HFF-Myc (cell line): Measurements from ENCODE around the gene FBXL19.
"Not testable (repeated sequence)": the region's sequence is repeated elsewhere in the genome, so short reads cannot be mapped to it uniquely, and the experiment has no call there.

ENCODE experiments used
- DNase-seq: peaks from one replicate; pipeline ENCODE4 v3.0.0-alpha.2; 2011; ENCODE audit warnings: low read depth; ENCODE audit errors: extremely low read depth
- H3K4me3 ChIP-seq: replicated peaks from 2 replicates; pipeline ENCODE4 v1.5.1; 2011; ENCODE audit warnings: low read depth, mild to moderate bottlenecking, control low read depth, low read length
- TF ChIP-seq, protein P1 (sequence below): IDR thresholded peaks from 2 replicates; pipeline ENCODE4 v1.5.1; 2012; ENCODE audit warnings: mild to moderate bottlenecking, low read depth, low read length, control low read depth; ENCODE audit errors: missing control alignments

Gene FBXL19

DNA sequence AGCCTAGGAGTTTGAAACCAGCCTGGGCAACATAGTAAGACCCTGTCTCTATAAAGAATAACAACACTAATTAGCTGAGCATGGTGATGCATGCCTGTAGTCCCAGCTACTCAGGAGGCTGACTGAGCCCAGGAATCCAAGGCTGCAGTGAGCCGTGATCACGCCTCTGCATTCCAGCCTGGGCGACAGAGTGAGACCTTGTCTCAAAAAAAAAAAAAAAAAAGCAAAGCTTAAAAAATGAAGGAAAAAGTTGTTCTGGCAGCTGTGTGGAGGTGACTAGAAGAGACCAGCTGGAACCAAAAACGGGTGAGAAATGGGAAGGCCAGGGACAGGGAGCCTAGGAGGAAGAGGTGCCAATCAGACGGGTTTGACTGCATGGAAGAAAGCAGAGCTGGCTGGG lies 33.7 kb upstream of the FBXL19 start:
- TF ChIP-seq, protein P1, sequence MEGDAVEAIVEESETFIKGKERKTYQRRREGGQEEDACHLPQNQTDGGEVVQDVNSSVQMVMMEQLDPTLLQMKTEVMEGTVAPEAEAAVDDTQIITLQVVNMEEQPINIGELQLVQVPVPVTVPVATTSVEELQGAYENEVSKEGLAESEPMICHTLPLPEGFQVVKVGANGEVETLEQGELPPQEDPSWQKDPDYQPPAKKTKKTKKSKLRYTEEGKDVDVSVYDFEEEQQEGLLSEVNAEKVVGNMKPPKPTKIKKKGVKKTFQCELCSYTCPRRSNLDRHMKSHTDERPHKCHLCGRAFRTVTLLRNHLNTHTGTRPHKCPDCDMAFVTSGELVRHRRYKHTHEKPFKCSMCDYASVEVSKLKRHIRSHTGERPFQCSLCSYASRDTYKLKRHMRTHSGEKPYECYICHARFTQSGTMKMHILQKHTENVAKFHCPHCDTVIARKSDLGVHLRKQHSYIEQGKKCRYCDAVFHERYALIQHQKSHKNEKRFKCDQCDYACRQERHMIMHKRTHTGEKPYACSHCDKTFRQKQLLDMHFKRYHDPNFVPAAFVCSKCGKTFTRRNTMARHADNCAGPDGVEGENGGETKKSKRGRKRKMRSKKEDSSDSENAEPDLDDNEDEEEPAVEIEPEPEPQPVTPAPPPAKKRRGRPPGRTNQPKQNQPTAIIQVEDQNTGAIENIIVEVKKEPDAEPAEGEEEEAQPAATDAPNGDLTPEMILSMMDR = no peak

DNA sequence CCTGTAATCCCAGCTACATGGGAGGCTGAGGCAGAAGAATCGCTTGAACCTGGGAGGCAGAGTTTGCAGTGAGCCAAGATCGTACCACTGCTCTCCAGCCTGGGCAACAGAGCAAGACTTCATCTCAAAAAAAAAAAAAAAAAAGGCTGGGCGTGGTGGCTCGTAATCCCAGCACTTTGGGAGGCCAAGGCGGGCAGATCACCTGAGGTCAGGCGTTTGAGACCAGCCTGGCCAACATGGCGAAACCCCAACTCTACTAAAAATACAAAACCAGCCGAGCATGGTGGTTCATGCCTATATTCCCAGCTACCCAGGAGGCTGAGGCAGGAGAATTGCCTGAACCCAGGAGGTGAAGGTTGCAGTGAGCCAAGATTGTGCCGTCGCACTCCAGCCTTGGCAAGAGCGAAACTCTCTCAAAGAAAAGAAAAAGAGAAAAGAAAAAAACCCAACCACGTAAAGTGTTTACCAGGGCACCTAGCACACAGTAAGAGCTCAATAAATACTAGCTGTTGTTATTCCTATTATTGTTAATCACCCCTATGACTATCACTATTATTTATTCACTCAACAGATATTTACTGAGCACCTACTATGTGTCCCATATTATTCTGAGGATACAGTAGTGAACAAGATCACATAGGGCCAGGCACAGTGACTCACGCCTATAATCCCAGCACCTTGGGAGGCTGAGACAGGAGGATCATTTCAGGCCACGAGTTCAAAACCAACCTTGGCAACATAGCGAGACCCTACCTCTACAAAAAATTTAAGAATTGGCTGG lies 32.1 kb upstream of the FBXL19 start:
- H3K4me3 ChIP-seq, DNase-seq: not testable (repeated sequence)

More for the DNA sequence above, 33.7 kb upstream of the FBXL19 start:
- DNase-seq = no peak
- H3K4me3 ChIP-seq = no peak overlapping the region

DNA sequence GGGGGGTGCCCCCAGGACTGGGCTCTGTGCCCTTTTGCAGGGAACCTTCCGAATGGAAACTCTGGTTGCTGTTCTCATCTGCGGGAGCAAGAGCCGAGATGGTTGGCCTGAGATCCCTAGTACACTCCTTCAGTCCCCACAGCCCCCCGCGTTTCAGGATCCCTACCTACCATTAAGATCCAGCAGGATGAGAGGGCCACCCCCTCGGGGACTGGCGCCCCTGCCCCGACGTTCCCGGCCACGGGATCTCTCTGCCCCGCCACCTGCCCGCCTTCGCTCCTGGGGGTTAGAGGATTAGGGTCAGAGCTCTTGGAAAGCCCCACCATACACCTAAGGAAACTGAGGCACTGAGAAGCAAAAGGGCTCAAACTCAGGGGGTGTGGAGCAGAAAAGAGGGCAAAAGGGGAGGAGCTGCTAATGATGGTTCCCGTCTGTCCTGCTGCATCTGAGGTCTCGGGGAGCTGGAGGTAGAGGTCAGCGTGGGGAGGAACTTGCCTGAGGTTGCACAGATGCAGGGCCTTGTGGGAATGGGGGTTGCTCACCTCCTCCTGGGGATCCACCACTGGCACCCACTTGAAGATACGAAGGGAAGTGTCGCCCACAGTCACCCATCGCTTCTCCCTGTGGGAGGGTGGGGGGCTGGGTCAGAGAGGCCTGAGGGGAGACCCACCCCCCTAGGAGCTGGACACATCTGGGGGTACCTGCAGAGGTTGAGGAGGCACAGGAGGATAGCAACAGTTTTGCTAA lies 30.5 kb upstream of the FBXL19 start:
- TF ChIP-seq, protein P1 = no peak
- H3K4me3 ChIP-seq = peak overlapping the region; percentile 73
- no peak for DNase-seq

DNA sequence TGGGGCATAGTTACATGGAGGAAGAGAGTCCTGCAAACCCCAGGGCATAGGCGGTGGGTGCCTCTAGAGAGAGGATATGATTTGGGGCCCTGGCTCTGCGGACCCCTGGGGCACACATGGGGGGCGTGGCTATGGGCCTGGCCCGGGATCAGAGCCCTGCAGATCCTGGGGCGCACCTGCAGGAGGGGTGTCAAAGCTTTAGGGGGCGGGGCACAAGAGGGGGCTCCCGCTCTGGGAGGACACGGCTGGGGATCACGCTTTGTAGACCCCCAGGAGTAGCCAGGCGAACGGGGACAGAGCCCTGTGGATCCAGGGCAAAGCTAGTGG lies 30.0 kb upstream of the FBXL19 start:
- peak overlapping the region; percentile 73 for H3K4me3 ChIP-seq
- DNase-seq = no peak
- TF ChIP-seq, protein P1 = no peak

DNA sequence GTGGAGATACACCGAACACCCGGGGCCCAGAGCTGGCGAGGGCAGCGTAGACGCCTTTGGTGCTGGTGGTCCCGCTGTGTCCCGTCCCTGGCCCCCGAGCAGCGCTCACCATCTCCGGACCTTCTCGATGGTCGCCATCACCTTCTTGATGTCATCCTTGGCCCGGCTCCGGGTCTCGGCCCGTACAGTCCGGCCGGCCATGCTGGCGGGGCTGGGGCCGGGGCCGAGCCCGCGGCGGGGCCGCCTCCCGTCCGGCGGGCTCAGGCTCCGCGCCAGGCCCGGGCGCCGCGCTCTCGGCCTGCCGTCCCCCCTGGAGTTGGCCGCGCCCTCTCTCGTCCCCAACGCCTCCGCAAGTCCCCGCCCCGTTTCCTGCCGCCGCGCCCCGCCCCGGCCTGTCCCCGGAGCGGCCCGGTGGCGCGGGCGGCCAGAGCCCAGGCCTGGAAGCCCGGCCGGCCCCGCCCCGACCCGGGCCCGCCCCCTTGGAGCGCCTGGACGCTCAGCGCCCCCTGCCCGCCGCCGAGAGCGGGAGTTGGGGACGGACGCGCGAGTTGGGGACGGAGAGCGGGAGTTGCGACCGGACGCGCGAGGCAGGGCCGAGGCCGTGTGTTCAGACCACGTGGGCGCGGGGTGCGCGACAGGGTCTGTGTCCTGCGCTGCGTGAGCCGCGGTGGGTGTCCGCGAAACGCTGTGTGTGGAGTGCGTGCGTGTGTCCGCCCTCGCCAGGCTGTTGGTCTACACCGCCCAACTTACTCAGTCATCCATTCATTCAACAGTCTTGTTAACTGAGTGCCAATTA lies 29.4 kb upstream of the FBXL19 start, which contains the start of gene BCL7C:
Gene BCL7C, minus strand, starts transcription at position 334 of the 796 bp plus-strand sequence. Its CDS starts 133 bp downstream, at position 201.
- TF ChIP-seq, protein P1 = peak; percentile 44
- DNase-seq = no peak
- peak within 1 kb of the TSS; percentile 73 for H3K4me3 ChIP-seq

DNA sequence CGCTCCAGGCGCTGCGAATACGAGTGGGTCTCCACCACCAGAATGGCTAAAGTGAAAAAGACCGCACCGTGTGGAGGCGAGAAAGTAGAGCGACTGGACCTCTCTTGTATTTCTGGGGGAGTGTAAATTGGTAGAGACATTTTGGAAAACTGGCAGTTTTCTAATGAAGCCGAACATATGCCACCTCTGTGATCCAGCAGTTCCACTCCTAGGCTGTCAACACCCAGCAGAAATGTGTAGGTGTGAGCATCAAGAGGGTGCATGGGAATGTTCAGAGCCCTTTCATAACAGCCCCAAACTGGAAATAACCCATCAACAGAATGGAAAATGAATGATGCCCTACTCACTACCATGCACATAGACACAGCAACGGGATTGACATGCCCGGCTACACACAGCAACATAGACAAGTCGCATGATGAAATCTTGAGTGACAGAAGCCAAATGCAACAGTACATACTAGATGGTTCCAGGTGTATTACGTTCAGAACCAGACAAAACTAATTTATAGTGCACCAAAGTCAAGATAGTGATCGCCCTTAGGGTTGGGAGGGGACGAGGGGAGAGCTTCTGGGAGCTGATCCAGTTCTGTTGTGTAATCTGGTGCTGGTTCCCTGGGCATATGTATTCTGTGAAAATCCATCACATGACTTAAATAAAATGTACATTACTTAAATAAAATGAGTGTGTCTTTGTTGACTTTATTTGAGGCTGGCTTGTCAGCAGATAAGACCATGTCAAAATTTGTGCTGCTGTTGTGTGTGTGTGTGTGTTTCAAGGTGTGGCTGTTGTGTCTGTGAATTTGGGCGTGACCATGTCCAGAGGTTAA lies 28.6 kb upstream of the FBXL19 start:
- DNase-seq = no peak
- TF ChIP-seq, protein P1 = no peak
- peak overlapping the region; percentile 43 for H3K4me3 ChIP-seq
